ENCODE data around the gene CFAP46.
"Not testable (repeated sequence)": the region's sequence is repeated elsewhere in the genome, so short reads cannot be mapped to it uniquely, and the experiment has no call there.

The CFAP46 gene

DNA sequence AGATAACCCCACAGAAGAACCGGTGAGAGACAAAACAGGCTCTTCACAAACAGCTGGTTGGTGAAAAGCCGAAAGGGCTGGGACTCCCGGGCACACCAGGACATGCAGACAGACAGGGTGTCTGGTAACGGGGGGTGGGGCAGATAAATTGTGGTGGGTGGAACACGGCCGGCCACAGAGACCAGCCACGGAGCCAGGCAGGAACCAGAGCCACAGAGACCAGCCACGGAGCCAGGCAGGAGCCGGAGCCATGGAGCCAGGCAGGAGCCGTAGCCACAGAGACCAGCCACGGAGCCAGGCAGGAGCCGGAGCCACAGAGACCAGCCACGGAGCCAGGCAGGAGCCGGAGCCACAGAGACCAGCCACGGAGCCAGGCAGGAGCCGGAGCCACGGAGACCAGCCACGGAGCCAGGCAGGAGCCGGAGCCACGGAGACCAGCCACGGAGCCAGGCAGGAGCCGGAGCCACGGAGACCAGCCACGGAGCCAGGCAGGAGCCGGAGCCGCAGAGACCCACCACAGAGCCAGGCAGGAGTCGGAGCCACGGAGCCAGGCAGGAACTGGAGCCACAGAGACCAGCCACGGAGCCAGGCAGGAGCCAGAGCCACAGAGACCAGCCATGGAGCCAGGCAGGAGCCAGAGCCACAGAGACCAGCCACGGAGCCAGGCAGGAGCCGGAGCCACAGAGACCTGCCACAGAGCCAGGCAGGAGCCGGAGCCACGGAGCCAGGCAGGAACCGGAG lies 116.4 kb downstream of the CFAP46 start:
- DNase-seq (ENCODE audit: low spot score), result not testable (repeated sequence)

GRCh38 chr10:132820056-132820455 lies 122.3 kb downstream of the CFAP46 start:
- DNase-seq (ENCODE audit: low spot score), result no peak

GRCh38 chr10:132817701-132818211 lies 124.6 kb downstream of the CFAP46 start:
- no peak for DNase-seq (ENCODE audit: low spot score)

- no peak for DNase-seq (ENCODE audit: low spot score)
Measured at GRCh38 chr10:132816718-132817117, 125.7 kb downstream of the CFAP46 start.

DNA sequence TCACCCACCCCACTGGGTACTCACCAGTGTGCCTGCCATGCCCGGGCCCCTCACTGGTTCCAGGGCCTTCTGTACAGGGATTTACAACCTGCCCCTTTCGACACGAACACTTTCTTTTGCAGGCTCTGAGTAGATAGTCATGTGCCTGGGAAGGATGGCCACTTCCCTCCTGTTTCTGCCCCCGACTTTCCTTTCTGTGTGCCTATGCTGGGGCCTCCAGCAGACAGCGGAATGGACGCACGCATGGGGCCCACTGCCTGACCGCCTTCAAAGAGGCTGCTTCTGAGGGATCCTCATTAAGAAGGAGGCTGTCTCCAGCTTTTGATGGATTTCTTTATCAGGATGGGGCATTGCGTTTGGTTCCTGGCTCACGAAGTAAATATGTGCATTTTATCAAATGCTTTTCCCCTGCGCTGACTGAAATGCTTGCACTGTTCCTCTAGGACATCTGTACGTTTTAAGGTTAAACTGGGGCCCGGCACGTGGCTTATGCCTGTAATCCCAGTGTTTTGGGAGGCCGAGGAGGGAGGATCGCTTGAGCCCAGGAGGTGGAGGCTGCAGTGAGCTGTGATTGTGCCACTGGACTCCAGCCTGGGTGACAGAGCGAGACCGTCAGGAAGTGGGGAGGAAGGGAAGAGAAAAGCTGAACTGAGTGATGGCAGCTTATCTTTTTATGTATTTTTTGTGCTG lies 127.1 kb downstream of the CFAP46 start:
- DNase-seq (ENCODE audit: low spot score), result no peak

- DNase-seq (ENCODE audit: low spot score), result no peak
Measured at GRCh38 chr10:132814469-132814856, 127.9 kb downstream of the CFAP46 start.

GRCh38 chr10:132813560-132814468 lies 128.6 kb downstream of the CFAP46 start:
- no peak for DNase-seq (ENCODE audit: low spot score)

GRCh38 chr10:132813001-132813401 lies 129.4 kb downstream of the CFAP46 start:
- DNase-seq (ENCODE audit: low spot score), result no peak

- no peak for DNase-seq (ENCODE audit: low spot score)
Measured at GRCh38 chr10:132812520-132812919, 129.8 kb downstream of the CFAP46 start.

DNA sequence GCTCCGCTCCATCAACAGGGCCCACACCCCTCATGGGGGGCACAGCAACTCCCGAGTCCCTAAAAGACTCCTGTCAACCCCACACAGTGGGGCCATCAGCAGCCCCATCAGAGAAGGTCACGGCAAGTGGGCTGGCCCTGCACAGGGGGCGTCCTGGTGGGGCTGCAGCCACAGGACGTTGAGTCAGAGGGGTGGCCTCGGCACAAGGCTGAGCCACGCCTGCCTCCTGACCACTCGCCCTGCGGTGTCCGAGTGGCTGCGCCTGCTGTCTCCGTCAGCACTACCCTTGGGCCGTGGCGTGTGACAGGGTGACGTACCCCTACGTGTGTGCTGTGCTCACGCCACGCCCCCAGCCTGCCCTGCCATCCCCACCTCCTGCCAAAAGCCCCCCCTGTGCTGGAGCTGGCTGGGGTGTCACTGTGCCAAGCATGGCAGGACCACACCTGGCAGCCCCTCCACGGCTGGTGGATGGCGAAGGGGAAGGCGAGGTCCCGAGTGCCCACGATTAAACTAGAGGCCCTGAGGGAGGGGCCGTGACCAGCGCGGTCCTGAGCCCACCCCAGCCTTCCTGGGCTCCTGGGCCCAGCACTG lies 130.4 kb downstream of the CFAP46 start:
- DNase-seq (ENCODE audit: low spot score), result no peak

- DNase-seq (ENCODE audit: low spot score), result no peak
Measured at GRCh38 chr10:132810807-132811700, 131.3 kb downstream of the CFAP46 start.

- no peak for DNase-seq (ENCODE audit: low spot score)
Measured at GRCh38 chr10:132810141-132810806, 132.1 kb downstream of the CFAP46 start.

DNA sequence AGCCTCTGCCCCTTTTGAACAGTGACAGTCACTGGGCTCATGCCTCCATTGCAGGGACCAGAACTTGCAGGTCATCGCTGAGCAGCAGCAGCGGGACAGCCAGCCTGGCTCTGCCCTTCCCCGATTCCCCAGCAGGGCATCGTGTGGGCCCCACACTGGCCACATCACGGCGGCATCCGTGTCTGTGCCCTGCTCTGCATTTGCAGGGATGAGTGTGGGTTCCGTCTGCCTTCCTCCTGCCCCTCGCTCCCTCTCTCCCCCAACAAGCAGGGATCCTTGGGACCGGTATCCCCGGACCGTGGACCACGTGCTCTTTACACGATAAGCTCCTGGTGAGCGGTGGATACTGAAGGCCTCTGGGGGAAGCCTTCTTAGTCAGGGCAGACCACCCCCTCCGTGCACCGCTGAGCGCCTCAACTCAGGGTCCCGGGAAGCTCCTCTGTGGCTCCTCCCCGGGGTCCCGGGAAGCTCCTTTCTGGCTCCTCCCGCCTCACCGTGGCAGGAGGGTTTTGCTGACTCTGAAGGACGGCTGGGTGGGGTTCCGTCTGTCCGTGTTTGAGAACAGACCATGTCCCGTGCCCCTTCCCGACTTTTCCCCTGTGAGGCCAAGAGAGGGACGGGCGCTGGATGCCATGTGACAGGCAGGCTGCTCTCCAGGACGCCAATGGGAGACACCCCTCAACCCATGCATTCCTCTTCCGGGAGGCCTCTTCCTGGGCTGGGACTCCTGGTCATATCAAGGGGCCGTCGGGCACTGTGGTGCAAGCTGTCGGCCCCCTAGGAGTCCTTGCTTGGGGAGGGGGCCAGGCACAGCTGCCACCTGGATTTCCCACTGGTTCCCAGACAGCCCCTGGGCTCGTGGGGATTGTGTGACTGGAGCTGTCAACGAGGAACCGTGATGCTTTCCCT lies 132.9 kb downstream of the CFAP46 start:
- no peak for DNase-seq (ENCODE audit: low spot score)

- no peak for DNase-seq (ENCODE audit: low spot score)
Measured at GRCh38 chr10:132808383-132809231, 133.8 kb downstream of the CFAP46 start.

- DNase-seq (ENCODE audit: low spot score), result no peak
Measured at GRCh38 chr10:132807621-132808049, 134.7 kb downstream of the CFAP46 start.

DNA sequence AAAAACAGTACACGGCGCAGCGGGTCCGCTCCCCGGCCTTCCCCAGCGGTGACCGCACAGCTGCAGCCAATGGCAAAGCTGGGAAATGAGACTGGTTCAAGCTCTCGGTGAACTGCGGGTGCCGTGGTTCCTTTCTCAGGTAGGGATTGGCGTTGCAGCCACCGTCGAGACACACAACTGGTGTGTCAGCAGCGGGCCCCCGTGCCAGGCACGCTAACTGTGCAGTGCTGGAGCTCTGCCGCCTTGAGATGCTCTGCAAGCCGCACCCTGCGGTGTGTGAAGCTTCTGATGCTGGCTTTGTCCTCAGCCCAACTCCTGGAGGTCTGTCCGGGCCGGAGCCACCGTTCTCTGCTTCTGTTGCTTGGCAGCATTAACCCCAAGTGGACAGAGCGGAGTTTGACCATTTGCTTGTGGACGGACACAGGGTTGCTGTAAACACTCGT lies 135.8 kb downstream of the CFAP46 start:
- DNase-seq (ENCODE audit: low spot score), result no peak

DNA sequence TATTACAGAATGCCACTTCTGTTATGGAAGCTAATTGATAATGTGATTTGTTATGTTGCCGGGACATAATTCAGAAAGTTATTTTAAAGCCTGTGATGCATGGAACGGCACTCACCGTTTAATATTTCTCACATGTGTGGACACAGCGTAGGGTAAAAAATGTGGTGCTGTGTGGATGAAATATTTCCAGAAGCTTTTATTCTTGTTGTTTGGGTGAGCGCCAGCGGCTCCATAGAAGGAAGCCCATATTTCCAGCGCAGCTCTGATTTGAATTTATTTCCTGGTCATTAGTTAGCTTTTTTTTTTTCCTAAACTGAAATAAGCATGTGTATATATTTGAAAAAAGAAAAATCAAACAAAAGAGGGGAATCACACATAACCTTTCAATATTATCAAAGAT lies 136.3 kb downstream of the CFAP46 start:
- DNase-seq (ENCODE audit: low spot score), result no peak

- no peak for DNase-seq (ENCODE audit: low spot score)
Measured at GRCh38 chr10:132805599-132805998, 136.8 kb downstream of the CFAP46 start.

Measured in AG20443 (cell line).